Choroid plexus epithelial cell (primary cell): ENCODE data around the gene RPH3AL.

Experiments
- DNase-seq: peaks from one replicate; pipeline ENCODE4 v3.0.0-alpha.2; 2010; ENCODE audit warnings: low read depth
- H3K4me3 ChIP-seq: 2 replicates; pipeline ENCODE4 v1.5.1; 2011; ENCODE audit warnings: low read depth, mild to moderate bottlenecking, control low read depth, low read length, moderate library complexity
- CTCF ChIP-seq: conservative IDR thresholded peaks from 2 replicates; pipeline ENCODE4 v1.5.1; 2011; ENCODE audit warnings: low read depth, mild to moderate bottlenecking, control low read depth, inconsistent platforms, low read length, moderate library complexity

Gene RPH3AL

GRCh38 chr17:364766-365165 is 12.2 kb upstream of the RPH3AL start:
- DNase-seq = no peak
- TF ChIP-seq CTCF = no peak
- no peak overlapping the region for H3K4me3 ChIP-seq

GRCh38 chr17:364308-364707 is 11.7 kb upstream of the RPH3AL start:
- TF ChIP-seq CTCF = no peak
- DNase-seq = no peak
- H3K4me3 ChIP-seq = no peak overlapping the region

GRCh38 chr17:362721-363120 is 10.1 kb upstream of the RPH3AL start:
- no peak for TF ChIP-seq CTCF
- H3K4me3 ChIP-seq = no peak overlapping the region
- no peak for DNase-seq

- DNase-seq = no peak
- TF ChIP-seq CTCF = no peak
- no peak overlapping the region for H3K4me3 ChIP-seq
Observed at GRCh38 chr17:360092-360750, 7.6 kb upstream of the RPH3AL start.

- DNase-seq = no peak
- H3K4me3 ChIP-seq = no peak overlapping the region
- TF ChIP-seq CTCF = no peak
Observed at GRCh38 chr17:358491-359151, 6.0 kb upstream of the RPH3AL start.

GRCh38 chr17:357644-358043 is 5.0 kb upstream of the RPH3AL start:
- DNase-seq = no peak
- no peak overlapping the region for H3K4me3 ChIP-seq
- TF ChIP-seq CTCF = no peak
